HG03520 (cell line): ENCODE results near the gene DRAM1.
"Not testable (repeated sequence)": the region's sequence is repeated elsewhere in the genome, so short reads cannot be mapped to it uniquely, and the experiment has no call there.

Experiments used
- ATAC-seq: cut with Tn5 transposase; IDR thresholded peaks from one replicate; pipeline ENCODE4 v1.9.1; 2021; ENCODE audit warnings: mild to moderate bottlenecking, moderate library complexity; ENCODE audit not compliant: unreplicated experiment

Gene DRAM1

DNA sequence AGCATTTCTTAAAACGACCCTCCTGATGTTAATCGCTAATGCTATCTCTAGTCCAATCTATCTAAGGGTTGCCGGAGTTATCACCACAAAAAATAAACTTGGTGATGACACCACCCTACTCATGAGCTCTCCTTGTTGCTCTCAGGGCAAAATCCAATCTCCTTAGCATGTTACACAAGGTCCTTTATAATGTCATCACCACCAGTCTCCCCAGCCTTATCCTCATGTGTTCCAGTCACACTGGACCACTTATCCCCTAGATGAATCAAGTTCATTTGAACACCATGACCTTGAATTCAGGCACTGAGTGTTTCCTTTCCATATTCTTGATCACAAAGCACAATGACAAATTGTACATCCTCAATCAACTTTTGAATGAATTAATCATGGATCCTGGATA is 19.0 kb upstream of the DRAM1 start:
- ATAC-seq = no peak

DNA sequence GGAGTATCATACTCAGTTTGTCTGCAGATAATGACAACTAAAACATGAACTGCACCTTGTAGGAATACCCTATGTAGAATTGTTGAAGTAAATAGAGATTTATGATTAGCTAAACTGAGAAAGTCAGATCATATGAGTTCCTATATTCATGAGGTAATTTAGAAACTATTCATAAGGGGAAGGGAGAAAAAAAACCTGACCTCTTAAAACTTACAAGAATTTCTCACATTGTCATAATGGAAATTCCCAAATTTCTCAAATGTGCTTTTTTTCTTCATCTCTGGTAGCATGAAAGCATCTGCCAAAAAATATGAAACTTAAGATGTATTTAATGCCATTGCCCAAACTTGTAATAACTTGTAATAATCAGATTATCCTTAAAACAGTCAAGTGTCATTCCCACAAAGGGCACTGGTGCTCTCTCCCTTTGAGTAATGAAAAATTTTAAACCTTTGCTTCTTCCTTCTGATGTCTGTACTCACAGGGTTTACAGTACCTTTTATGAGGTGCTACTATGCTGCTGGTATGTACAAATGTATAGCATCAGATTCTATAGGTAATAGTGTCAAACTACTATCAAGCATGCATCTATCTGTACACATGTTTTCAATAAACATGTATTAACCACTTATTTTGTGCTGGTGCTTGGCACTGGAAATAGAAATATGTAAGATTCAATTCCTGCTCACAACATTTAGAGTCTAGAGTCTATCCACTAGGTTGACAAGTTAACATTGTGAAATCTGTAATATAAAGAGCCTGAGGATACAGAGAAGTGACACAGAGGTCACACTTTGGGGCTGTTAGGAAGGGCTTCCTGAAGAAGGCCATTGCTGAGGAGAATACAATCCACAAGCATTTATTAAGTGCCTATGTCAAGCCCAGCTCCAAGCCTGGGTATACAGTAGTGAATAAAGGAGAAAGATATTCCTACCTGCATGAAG is 17.4 kb upstream of the DRAM1 start:
- peak; percentile 42 for ATAC-seq

DNA sequence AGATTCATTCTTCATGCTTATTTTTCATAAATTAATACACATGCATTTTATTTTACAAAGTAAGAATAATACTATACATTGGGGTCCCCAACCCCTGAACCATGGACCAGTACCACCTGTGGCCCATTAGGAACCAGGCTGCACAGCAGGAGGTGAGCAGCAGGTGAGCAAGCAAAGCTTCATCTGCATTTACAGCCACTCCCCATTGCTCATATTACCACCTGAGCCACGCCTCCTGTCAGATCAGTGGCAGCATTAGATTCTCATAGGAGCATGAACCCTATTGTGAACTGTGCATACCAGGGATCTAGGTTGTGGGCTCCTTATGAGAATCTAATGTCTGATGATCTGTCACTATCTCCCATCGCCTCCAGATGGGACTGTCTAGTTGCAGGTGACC is 15.7 kb upstream of the DRAM1 start:
- not testable (repeated sequence) for ATAC-seq

DNA sequence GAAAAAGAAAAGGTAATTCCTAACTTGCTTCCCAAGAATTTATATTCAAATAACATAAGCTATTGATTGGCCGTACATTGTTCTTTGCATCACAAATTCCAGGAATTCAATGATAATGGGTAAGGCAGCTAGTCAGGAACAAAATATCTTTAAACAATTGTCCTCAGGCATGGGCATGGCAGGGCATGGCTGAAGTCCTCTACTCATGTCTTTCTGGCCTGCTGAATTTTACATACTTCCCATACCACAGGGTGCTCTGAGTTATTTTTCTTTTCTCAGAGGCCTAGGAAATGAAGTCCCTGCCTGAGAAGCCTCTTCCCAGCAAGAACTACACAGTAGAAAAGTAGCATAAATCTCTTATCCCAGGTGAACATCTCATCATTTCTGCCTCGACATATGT is 15.1 kb upstream of the DRAM1 start:
- ATAC-seq = no peak

GRCh38 chr12:101863981-101864380 is 13.4 kb upstream of the DRAM1 start:
- ATAC-seq = no peak

GRCh38 chr12:101866615-101867373 is 10.6 kb upstream of the DRAM1 start:
- no peak for ATAC-seq

- not testable (repeated sequence) for ATAC-seq
Observed at GRCh38 chr12:101867619-101868018, 9.8 kb upstream of the DRAM1 start.

- no peak for ATAC-seq
Observed at GRCh38 chr12:101870925-101871324, 6.5 kb upstream of the DRAM1 start.

DNA sequence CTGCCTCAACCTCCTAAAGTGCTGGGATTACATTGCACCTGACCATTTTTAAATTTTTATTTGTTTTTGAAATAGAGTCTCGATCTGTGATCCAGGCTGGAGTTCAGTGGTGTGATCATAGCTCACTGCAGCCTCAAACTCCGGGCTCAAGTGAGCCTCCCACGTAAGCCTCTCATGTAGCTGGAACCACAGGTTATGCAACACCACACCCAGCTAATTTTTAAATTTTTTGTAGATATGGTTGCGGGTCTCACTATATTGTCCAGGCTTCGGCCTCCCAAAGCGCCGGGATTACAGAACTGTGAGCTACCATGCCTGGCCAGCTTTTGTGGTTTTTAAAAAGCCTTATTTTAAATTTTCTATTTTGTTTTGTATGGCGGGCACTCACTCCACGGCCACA is 2.2 kb upstream of the DRAM1 start:
- ATAC-seq = no peak

DNA sequence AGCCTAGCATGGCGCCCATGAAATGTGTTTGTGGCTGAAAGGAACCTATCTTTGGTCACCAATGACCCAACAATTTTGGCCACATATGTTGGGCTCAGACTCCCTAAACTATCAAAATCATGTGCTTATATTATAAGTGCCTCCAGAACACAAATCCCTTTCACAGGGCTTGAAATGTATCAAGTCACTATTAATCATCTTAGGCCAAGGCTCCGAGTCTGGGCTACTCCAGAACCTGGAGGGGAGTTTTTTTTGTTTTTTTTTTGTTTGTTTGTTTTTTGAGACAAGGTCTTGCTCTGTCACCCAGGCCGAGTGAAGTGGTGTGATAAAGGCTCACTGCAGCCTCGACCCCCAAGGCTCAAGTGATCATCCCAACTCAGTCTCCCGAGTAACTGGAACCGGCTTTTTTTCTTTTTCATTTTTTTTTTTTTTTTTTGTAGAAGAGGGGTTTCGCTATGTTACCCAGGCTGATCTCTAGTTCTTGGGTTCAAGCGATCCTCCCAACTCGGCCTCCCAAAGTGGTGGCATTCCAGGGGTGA is 989 bp upstream of the DRAM1 start:
- no peak for ATAC-seq

DNA sequence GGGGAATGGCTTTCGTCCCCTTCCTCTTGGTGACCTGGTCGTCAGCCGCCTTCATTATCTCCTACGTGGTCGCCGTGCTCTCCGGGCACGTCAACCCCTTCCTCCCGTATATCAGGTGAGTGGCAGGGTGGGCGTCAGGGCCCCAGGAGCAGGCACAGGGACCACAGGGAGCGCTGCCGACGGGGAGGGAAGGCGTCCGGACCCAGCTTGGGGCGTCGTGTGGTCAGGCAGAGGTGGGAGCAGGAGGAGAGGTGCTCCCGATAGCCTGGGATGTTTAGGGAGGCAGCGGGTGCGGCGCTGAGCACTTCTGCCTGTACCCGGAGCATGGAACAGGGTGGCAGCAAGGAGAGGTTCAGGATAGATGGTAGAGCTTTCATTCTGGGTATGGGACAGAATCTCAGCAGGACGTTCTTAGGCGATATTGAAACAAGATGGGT is 444 bp downstream of the DRAM1 start:
- ATAC-seq = no peak

- ATAC-seq = no peak
Observed at GRCh38 chr12:101878243-101878821, 952 bp downstream of the DRAM1 start.

DNA sequence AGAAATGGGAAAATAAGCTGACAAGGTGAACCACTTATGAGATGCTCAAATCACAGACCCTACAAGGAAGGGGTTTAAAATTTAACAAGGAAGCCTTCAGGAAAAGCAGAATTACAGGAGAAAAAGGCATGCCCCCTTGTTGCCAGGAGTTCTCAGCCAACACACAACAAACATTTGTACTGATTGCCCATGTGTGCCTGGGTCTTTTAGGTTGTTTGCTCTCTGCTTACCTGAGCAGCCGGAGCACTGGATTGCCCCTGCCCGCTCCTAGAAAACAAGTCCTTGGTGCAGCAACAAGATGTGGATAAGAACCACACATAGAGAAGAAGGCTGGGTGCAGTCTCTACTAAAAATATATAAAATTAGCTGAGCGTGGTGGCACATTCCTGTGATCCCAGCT is 3.4 kb downstream of the DRAM1 start:
- ATAC-seq = no peak

- no peak for ATAC-seq
Observed at GRCh38 chr12:101881228-101881627, 3.8 kb downstream of the DRAM1 start.

GRCh38 chr12:101884174-101884573 is 6.8 kb downstream of the DRAM1 start:
- no peak for ATAC-seq

GRCh38 chr12:101884781-101885340 is 7.5 kb downstream of the DRAM1 start:
- ATAC-seq = not testable (repeated sequence)

GRCh38 chr12:101885912-101886561 is 8.7 kb downstream of the DRAM1 start:
- ATAC-seq = peak; percentile 52

- ATAC-seq = no peak
Observed at GRCh38 chr12:101889211-101889752, 11.9 kb downstream of the DRAM1 start.

DNA sequence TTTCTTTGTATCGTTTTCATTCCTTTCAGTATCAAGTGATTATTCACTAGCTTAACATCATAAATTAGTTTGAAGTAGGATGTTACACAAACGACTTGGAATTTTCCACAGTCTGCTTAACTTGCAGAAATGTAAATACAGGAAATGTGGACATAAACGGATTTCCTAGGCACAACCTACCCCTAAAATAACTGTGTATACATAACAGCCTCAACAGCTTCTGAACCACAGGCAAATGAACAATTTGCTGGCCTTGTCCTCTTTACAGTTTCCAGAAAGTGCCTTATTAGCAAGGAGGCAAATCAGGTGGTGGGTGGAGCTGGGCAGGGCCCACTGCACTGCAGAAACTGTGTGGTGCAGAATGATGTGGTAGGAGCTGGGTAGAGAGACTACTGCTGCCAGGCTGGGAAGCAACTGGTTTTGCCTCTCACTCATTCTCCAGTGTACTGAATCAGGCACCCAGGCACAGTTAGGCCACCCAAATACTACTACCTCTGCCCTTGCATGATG is 14.1 kb downstream of the DRAM1 start:
- peak; percentile 80 for ATAC-seq

DNA sequence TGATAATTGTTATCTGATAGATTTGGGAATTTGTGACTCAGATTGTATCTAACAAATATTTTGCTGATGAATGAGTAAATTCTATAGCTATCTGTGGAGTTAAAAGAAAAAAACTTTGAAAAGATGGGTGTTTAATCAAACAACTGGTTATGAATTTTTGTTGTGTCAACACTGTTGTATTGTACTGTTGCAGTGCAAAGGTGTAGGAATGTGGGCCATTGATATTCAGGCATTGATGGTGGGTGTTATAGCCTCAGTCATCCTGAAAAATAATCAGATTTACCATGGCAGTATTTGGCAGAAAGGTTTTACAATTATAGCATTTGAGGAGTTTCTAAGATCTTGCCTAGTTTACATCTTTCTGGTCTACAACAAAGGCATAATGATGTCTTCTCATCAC is 15.4 kb downstream of the DRAM1 start:
- no peak for ATAC-seq
